ENCODE data around the gene IL1B.
A peak's percentile ranks its signal among the peaks of the same experiment; 100 is the strongest.

Gene IL1B

DNA sequence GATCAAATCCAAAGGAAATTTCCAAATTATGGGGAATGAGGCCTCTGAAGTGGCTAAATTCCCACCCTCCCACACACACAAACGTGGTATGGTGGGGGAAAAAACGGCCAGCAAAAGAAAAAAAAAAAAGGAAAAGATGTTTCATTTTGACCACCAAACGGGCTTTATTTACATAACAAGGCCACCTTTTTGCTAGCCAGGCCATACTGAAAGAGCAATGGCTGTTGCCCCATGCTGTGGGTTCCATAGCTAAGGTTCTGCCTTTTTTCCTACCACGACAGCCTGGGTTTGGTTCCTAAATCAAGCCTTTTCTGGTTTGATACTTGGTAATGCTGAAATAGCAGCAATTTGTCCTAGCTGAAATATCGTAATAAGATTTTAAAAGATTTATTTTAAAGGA, 14.0 kb upstream of the IL1B start:
- no peak for DNase-seq (ENCODE audit: low read depth)

DNA sequence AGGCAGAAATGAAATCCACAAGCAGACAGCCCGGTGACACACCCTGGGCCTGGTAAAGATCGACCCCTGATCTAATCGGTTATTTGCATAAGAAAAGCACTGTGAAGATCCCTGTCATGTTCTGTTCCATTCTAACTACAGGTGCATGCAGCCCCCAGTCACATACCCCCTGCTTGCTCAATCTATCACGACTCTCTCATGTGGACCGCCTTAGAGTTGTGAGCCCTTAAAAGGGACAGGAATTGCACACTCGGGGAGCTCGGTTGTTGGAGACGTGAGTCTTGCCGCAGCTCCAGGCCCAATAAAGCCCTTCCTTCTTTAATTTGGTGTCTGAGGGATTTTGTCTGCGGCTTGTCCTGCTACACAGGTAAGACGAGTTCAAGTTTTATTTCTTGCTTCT, 13.4 kb upstream of the IL1B start:
- DNase-seq (ENCODE audit: low read depth), result no peak

DNA sequence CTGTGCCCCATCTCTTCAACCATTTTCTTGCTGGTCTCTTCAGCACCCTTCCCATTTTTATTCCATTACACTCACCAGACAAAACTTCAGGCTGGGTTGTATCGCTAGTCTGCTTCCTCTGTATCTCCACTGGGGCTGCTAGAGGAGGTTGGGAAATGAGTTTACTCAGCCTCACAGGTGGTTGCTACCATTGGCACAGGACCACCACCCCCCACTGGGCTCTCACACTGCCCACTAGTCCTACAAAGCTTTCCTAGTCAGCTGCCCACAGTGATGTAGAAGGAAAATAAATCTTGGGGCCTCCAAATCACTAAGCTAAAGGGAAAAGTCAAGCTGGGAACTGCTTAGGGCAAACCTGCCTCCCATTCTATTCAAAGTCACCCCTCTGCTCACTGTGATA, 12.3 kb upstream of the IL1B start:
- DNase-seq (ENCODE audit: low read depth), result no peak

DNA sequence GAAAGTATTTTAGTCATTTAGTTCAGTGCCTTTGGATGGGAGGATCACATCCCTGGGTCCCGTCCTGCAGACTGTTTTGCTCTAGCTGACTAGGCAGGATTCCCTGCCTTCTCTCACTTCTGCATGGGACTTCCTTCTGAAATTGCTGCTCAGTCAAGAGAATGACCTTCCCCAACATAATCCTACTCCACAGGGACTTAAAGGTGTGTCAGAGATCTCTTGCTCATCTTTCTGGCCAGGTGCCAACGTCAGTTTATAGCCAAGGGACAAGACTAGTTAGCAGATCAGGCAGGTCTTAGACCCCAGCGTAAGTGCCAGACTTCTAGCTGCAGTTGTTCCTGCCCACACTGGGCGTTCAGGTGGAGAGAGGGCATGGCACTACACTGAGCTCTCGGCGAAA, 9.5 kb upstream of the IL1B start:
- DNase-seq (ENCODE audit: low read depth), result peak; percentile 5

DNA sequence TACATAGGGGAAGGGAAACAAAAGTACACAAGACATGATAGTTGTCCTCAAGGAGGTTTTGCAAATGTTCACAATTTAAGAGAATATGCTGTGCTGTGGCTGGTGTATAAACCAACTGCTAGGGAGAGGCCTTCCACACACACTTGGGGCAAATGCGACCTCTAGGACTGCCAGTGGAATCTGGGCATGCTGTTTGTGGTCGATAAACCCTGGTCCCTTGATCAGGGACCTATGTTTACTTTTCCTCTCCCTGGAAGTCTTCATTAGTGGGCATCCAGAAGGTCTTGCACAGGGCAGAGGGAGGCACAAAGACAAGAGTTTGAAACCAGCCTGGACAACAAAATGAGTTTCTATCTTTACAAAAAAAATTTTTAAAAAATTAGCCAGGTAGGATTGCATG, 7.3 kb upstream of the IL1B start:
- no peak for DNase-seq (ENCODE audit: low read depth)

DNA sequence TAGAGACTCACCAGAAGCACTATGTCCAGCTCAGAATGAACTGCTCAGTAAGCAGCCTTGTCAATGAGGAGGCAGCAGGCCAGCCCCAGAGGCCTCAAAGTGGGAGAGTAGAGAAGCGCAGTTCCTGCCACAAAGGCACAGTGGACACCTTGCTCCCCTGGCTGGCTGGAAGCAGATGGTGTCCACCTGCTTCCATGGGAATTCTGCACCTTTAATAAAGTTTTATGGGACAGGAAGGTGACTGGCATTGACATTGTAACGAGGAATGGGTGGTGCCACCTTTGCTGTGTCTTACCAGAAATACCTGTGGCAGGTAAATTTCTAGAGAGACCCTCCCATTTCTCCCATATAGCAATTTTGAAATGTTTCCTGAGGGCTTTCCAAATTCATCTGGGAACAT, 6.7 kb upstream of the IL1B start:
- DNase-seq (ENCODE audit: low read depth), result no peak

DNA sequence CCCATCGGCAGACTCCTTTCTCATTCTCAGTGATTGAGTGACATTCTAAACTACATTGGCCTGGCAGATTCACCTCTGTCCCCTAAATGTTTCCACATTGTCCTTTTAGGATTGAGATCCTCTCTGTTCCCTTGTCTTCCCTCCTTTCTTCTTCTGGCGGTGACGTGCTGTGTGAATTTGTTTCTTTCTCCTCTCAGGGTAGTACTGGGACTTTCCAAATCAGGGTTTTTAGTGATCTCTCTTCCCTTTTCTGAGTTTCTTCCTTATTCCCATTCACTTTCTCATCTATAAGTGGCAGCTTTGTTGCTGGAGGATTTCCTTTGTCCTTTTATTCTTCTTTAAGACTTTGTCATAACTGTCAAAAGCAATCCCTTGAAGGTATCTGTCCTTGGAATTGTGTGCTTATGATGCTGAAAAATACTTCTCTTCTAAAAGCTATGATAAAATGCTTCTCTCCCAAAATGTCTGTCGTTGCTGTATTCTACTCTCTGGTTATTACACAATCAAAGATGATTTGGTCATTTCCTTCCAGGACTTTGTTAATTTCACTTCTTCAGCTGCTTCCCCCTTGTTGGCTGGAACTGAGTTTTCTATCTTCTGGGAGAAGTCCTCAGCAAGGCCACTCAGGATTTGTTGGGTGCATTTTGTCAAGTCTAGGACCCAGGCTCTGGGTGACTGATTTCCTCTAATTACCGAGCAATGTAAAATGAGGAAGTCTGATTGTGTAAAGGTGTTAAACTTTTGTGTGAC, 4.9 kb upstream of the IL1B start:
- no peak for DNase-seq (ENCODE audit: low read depth)

DNA sequence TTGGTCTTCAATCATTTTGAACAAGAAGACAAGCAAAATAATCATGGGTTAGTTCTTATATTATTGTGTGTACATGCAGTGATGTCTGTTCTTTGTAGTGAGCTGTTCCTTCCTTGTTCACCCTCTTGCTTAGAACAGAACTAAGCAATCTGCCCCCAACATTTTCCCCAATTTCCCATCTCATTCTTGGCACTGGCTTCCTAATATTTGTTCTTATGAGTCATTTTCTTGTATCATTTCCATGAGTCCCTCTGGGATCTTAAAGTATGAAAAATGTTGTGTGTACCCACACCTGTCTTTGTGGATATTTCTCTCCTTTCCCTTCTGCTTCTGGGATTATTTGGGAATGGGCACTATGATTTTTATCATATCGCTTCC, 3.5 kb upstream of the IL1B start:
- DNase-seq (ENCODE audit: low read depth), result peak; percentile 42

DNA sequence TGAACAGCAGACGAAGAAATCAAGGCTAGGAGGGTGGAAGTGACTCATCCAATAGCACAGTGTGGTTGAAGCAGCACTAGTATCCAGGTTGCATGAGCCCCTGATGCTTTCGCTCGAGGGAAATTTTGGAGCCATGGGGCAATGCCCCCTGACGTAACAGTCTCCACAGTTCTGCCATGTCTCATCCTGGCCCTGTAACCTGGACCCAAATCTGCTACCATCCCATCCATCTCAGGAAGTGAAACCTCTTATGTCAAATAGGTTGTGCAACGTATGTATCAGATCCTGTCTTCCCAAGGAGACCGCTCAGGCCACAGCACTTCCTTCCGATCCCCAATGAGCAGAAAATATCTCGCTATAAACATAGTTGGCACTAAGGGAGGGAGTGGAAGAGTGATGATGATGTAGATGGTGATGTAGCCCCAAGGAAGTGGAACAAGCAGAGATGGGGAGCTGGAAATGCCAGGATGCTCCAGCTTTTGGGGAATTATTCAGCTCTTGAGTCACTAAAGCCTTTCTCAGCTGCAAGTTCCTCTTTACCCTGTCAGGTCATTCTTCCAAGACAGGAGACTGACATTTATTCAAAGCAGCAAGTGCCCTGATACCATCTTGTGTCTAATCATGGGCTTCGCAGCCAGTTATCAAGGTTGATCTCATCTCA, 3.0 kb upstream of the IL1B start:
- peak; percentile 25 for DNase-seq (ENCODE audit: low read depth)

DNA sequence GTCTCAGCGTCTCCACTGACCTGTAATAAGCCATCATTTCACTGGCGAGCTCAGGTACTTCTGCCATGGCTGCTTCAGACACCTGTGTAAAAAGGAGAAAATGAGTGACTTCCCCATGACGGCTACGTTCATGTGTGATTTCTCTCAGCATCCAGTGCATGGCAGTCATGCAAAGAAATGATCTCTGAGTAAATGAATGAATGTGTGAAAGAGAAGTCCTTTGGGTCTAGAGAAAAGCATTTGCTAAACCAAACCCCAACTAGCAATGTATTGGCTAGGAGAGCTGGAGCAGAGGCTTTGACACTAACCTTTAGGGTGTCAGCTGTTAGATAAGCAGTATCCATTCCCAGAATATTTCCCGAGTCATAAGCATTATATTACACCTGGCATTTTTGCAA, 417 bp downstream of the IL1B start:
- DNase-seq (ENCODE audit: low read depth), result no peak

DNA sequence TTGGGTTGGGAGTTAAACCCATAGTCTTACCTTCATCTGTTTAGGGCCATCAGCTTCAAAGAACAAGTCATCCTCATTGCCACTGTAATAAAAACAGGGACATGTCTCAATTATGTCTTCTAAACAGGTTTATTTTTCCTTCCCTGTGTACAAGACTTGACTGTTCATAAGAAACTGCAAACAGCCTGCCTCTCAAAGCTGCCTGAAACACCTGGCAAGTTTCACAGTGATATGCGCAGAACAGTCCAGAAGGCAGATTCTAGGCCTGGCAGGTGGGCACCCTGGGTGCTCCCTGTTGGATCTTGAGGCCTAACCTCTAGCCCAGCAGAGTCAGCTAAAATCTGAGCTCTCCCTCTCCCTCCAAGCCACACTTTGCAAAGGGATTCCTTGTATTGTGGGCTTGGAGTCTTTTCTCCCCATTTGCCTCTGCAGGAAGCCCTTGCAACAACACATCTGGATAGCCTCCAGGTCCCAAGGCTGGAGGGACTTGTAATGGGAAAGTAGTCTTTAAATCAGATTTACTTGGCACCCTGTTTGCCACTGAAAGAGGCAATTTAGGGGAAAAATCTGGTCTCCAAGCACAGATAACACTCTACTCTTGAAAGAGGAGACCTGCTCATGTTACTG, 930 bp downstream of the IL1B start:
- DNase-seq (ENCODE audit: low read depth), result peak; percentile 58

DNA sequence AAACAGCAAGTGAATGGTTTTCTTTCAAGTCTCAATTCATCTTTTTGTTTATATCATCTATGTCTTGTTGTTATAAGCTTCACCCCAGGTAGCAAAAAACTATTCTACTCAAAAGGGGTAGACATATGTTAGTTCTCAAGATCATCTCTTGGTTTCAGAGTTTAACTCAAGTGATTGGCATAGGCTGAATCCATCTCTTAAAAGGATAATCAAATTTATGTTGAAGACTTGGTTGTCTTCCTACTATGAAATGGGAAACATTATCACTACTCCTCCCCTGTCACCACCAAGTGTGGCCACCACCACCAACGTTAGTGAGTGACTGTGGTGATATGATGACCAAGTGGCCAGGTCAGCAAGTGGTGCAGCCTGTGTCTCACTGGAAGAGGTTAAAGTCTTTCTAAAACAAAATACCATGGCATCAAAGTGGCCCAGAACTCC, 1.5 kb downstream of the IL1B start:
- no peak for DNase-seq (ENCODE audit: low read depth)

DNA sequence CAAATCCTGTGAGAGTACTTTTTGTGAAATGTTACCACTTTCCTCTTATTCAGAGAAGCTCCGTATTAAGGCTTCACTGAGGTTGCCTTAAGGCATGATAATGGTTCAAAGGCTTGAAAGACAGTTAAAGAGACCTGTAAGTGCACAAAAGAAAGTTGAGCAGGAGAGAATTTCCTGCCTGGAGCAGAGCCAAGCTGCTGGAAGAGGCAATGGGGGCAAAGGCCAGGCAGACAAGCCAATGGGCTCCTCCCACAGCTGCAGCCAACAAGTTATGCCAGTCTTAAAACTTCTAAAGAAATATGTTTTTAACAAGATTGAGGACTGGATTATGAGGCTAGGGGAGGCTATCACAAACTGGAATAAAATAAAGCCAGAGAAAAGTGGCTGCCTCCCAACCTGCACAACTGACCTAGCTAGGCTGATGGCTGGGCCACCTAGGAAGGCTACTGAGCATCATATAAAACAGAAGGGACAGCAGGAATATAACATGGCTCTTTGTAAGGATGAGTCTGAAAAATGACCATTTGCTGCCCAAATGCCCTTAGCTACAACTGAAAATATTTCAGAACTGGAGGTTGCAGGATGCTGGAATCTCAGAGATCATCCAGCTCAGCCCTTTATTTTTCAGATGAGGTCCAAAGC, 2.1 kb downstream of the IL1B start:
- DNase-seq (ENCODE audit: low read depth), result peak; percentile 55

DNA sequence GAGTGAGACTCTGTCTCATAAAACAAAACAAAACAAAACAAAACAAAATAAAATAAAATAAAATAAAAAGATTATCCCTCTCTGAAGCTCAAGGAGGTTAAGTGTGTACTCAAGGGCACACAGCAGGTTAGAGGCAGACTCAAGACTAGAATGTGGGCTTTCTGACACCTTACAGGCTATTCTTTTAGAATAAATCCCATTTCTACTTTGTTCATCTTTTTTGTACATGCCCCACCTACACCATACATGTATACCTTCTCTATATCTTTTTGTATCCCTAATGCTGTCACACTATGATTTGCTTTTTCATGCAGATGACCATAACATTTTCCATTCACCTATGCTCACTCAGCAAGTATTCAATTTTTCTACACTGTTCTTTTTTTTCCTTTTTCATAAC, 2.6 kb downstream of the IL1B start:
- no peak for DNase-seq (ENCODE audit: low read depth)

DNA sequence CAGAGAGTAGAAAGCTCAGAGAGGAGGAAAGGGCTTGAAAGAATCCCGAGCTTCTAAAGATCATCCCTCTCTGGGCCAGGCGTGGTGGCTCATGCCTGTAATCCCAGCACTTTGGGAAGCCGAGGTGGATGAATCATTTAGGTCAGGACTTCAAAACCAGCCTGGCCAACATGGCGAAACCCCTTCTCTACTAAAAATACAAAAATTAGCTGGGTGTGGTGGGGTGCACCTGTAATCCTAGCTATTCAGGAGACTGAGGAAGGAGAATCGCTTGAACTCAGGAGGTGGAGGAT, 3.0 kb downstream of the IL1B start:
- peak; percentile 24 for DNase-seq (ENCODE audit: low read depth)

DNA sequence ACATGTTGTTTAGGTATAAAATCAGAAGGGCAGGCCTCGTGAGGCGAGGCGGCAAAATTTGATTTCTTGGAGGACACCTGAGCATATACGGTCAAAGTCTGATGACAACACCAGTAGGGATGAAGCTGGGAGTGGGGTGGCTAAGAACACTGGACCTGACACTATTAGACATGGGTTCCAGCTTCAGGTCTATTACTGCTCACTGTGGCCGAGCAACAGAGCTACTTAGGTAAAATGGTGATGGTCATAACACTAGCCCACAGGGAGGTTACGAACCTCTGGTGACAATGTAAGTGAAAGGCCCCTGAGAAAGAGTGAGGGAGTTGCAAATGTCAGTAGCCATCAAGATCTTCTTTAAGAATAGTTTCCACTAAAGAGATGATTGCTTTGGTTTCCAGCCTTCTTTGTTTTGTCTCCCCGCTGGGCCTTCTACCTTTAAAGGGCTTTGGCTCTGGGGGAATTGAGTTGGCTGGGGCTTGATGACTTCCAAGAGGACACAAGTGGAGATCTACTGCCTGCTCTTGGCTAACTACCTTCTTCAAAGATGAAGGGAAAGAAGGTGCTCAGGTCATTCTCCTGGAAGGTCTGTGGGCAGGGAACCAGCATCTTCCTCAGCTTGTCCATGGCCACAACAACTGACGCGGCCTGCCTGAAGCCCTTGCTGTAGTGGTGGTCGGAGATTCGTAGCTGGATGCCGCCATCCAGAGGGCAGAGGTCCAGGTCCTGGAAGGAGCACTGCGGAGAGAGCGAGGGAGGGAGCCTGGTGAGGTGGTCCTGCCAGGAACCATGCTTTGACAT, 3.5 kb downstream of the IL1B start:
- DNase-seq (ENCODE audit: low read depth), result no peak

DNA sequence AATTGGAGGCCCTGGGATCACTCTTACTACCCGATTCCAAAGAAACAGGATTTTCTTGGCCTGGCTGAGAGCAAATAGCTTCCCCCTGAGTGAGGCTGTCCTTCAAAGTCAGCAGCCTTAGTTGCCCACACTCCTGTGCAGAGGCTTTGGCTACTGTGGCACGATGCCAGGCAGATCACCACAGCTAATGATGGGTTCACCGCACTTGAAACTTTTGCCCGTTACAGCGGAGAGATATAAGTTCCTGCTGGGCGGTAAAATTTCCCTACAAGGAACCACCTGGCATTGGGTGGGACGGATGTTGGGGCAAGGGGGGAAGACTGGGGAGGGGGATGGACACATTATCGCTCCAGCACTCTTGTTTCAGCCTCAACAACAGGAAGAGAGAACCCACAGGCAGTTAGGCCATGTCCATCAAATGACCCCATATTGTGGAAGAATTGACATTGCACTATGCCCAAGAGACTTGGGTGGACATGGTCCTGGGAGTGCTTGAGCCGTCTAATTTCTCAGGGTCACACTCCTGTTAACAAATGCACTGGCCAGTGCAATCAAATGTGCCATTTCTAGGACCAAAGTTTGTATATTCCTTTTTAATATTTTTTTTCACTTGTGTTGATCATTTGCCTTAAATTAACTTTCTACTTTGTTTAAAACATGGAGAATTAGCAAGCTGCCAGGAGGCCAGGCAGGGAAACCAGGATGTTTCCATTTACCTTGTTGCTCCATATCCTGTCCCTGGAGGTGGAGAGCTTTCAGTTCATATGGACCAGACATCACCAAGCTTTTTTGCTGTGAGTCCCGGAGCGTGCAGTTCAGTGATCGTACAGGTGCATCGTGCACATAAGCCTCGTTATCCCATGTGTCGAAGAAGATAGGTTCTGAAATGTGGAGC, 4.4 kb downstream of the IL1B start:
- DNase-seq (ENCODE audit: low read depth), result no peak

DNA sequence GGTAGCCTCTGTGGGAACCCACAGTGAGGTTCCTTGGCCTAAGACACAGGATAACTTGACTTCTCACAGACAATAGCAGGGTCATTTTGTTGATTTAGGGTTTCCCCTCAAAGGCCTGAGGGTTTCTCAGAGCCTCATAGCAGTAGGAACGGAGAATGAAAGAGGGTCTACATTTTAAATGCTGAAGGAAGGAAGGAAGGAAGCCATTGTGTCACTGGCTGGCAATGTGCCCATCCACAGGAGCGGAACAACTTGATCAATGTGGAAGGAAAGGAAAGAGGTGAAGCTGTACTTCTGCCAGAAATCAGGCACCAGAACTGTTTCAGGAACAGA, 5.1 kb downstream of the IL1B start:
- no peak for DNase-seq (ENCODE audit: low read depth)

DNA sequence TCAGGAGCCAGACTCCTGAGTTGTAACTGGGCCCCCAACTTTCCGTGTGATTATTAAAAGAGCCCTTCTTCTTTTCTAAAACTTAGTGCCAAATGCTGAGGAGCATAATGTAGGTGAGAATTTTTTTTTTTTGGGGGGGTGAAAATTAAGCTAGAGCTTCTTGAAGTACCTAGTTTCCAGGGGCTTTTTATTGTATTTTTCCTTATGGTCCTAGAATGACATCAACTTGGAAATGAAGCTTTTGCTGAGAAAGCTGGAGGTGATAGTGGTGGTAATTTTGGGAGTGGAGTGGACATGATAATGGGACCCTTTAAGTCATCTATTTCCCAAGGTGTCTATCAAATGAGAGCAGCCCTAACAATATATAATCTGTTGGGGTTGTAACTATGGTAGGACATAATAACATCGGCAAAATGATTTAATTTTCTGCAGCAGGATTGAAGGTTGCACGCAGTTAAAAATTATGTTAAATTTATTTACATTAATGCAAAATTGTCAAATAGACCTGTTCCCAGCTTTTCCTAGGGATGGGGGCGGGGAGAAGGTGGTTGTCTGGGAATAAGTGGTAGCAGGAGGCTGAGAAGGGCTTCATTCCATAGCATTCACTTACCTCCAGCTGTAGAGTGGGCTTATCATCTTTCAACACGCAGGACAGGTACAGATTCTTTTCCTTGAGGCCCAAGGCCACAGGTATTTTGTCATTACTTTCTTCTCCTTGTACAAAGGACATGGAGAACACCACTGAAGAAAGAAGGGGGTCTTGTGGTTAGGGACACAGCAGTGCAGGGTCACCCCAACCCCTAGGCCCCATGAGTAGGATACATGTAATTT, 5.7 kb downstream of the IL1B start:
- DNase-seq (ENCODE audit: low read depth), result no peak

DNA sequence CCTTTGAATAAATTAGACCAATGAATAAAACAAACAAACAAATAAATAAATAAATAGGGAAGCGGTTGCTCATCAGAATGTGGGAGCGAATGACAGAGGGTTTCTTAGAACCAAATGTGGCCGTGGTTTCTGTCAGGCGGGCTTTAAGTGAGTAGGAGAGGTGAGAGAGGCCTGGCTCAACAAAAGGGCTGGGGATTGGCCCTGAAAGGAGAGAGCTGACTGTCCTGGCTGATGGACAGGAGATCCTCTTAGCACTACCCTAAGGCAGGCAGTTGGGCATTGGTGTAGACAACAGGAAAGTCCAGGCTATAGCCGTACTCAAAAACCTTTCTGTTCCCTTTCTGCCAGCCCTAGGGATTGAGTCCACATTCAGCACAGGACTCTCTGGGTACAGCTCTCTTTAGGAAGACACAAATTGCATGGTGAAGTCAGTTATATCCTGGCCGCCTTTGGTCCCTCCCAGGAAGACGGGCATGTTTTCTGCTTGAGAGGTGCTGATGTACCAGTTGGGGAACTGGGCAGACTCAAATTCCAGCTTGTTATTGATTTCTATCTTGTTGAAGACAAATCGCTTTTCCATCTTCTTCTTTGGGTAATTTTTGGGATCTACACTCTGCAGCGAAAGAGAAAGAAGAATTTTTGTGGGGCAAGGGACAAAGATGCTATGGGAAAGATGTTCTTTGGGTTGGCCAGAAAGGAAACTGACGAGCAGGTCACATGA, 6.5 kb downstream of the IL1B start:
- no peak for DNase-seq (ENCODE audit: low read depth)

Data from EH (cell line).